Uterus (tissue), 2 donors: Measurements from ENCODE around the gene CHRDL2.
A peak's percentile ranks its signal among the peaks of the same experiment; 100 is the strongest.

Source experiments
- POLR2A ChIP-seq, 2 donors: fragments of 450-650 bp; IDR thresholded peaks; one replicate each; pipeline ENCODE4 v1.6.1; 2016; ENCODE audit warnings: antibody characterized with exemption in 2 of 2, mild to moderate bottlenecking in 1 of 2, moderate library complexity in 1 of 2
- TF ChIP-seq, protein P1 (sequence below), 4 experiments: fragments of 200-600 bp in 2 of 4; fragments of 450-650 bp in 2 of 4; sonication (generic) in 2 of 4; IDR thresholded peaks; one replicate each; pipeline ENCODE4 v1.5.1; 2016 to 2019; ENCODE audit warnings: antibody characterized with exemption in 4 of 4, mild to moderate bottlenecking in 2 of 4, moderate library complexity in 1 of 4

DNA sequence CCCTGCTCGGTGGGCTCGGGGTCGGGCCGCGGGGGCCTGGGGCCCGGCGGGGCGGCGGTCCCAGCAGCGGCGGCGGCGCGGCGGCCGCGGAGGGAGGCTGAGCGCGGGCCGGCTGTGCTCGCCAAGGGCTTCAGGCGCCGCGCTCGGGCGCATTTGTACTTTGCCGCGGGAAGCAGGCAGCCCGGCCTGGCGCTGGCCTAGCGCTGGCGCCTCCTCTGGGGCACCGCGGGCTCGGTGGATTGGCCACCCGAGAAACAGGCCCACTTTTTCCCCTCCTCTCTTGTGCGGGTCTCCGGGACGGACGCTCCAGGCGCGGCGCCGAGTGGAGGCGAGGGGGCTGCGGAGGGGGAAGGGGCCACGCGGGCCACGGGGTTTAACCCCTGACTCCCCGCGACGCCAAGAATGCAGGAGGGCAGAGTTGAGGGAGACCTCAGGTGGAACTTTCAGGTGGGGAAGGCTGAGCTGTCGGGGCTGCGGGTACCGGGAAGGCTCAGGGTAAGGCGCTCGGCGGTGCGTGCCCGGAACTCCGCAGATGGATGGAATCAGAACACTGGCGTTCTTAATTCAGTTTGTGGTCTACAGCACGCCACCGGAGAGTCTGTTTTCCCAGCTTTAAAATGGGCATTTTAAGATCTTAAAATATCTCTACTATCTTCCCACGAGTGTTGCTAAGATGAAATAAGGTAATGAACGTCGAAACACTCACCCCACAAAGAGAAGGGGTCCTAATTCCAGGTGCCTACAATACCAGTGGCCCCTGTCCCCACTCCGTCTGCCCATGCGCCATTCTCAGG is at the start of gene CHRDL2:
- peak in 1 of 2 donors; percentile 20 for TF ChIP-seq POLR2A (IDR thresholded peaks at IDR 0.05)
- TF ChIP-seq, protein P1, sequence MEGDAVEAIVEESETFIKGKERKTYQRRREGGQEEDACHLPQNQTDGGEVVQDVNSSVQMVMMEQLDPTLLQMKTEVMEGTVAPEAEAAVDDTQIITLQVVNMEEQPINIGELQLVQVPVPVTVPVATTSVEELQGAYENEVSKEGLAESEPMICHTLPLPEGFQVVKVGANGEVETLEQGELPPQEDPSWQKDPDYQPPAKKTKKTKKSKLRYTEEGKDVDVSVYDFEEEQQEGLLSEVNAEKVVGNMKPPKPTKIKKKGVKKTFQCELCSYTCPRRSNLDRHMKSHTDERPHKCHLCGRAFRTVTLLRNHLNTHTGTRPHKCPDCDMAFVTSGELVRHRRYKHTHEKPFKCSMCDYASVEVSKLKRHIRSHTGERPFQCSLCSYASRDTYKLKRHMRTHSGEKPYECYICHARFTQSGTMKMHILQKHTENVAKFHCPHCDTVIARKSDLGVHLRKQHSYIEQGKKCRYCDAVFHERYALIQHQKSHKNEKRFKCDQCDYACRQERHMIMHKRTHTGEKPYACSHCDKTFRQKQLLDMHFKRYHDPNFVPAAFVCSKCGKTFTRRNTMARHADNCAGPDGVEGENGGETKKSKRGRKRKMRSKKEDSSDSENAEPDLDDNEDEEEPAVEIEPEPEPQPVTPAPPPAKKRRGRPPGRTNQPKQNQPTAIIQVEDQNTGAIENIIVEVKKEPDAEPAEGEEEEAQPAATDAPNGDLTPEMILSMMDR (IDR thresholded peaks at IDR 0.05) = peak in 1 of 4 experiments; percentile 21
